Parathyroid adenoma (tissue), 2 donors: ENCODE results near the gene HDAC4.

ENCODE experiments used
- H2AFZ ChIP-seq: fragments of 300-600 bp; sonication (generic); one replicate; pipeline ENCODE4 v1.7.0; 2017; ENCODE audit warnings: antibody characterized with exemption, mild to moderate bottlenecking
- H3K27ac ChIP-seq: fragments of 300-600 bp; sonication (generic); one replicate; pipeline ENCODE4 v1.7.0; 2017
- H3K27me3 ChIP-seq: fragments of 300-600 bp; sonication (generic); one replicate; pipeline ENCODE4 v1.7.0; 2017; ENCODE audit warnings: low read length; ENCODE audit not compliant: control insufficient read depth, insufficient read depth
- H3K36me3 ChIP-seq: fragments of 300-600 bp; sonication (generic); one replicate; pipeline ENCODE4 v1.7.0; 2017; ENCODE audit warnings: low read length; ENCODE audit not compliant: control insufficient read depth, insufficient read depth
- H3K4me1 ChIP-seq: fragments of 300-600 bp; sonication (generic); one replicate; pipeline ENCODE4 v1.7.0; 2017; ENCODE audit warnings: control low read depth
- H3K4me2 ChIP-seq: fragments of 300-600 bp; sonication (generic); one replicate; pipeline ENCODE4 v1.7.0; 2017; ENCODE audit warnings: low read length
- H3K4me3 ChIP-seq: fragments of 300-600 bp; sonication (generic); one replicate; pipeline ENCODE4 v1.7.0; 2017; ENCODE audit warnings: low read depth, low read length
- H3K79me2 ChIP-seq: fragments of 300-600 bp; sonication (generic); one replicate; pipeline ENCODE4 v1.7.0; 2017; ENCODE audit warnings: control low read depth
- H3K9ac ChIP-seq: fragments of 300-600 bp; sonication (generic); one replicate; pipeline ENCODE4 v1.7.0; 2017; ENCODE audit warnings: mild to moderate bottlenecking
- H3K9me3 ChIP-seq: fragments of 300-600 bp; sonication (generic); one replicate; pipeline ENCODE4 v1.7.0; 2017; ENCODE audit warnings: low read length; ENCODE audit not compliant: control insufficient read depth
- TF ChIP-seq, protein P1 (sequence below): fragments of 300-600 bp; sonication (generic); IDR thresholded peaks from one replicate; pipeline ENCODE4 v1.7.0; 2017; ENCODE audit warnings: antibody characterized with exemption, mild to moderate bottlenecking
- donor health status: primary hyperparathyroidism.

The HDAC4 gene

DNA sequence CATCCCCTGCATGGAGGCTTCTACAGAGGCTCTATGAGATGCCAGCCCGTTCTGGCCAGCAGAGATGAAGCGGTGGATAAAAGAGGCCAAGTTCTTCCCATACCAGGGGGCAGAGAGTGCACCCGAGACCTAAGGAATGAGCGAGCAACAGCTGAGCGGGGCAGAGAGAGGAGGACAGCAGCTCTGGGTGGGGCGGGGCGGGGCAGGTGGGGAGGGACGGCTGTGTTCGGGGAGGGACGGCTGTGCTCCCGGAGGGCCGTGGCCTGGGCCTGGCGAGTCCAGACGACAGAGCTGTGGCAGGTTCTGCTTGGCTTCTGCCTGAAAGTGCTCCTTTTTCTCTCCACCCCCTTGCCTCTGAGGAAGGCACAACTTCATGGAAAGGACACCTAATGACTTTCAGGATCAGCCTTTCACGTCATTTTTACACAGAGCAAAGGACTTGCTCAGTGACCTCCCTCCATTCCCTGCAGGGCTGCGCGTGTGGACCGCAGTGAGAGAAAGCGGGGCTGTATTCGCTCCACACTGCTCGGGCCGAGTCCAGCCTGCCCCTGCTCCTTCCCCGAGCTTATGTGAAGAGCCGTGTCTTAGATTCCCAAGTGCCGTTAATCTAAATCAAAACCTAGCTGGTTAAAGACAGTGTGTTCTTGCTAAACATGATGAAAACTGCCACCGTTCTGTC lies 232.9 kb downstream of the HDAC4 start:
- H3K27me3 ChIP-seq: no peaks in the 10 kb centered on the region
- H3K4me3 ChIP-seq: no peak overlapping the region
- H3K9ac ChIP-seq: no peak overlapping the region
- H3K27ac ChIP-seq: no peak overlapping the region
- H2AFZ ChIP-seq: no peak overlapping the region
- TF ChIP-seq, protein P1, sequence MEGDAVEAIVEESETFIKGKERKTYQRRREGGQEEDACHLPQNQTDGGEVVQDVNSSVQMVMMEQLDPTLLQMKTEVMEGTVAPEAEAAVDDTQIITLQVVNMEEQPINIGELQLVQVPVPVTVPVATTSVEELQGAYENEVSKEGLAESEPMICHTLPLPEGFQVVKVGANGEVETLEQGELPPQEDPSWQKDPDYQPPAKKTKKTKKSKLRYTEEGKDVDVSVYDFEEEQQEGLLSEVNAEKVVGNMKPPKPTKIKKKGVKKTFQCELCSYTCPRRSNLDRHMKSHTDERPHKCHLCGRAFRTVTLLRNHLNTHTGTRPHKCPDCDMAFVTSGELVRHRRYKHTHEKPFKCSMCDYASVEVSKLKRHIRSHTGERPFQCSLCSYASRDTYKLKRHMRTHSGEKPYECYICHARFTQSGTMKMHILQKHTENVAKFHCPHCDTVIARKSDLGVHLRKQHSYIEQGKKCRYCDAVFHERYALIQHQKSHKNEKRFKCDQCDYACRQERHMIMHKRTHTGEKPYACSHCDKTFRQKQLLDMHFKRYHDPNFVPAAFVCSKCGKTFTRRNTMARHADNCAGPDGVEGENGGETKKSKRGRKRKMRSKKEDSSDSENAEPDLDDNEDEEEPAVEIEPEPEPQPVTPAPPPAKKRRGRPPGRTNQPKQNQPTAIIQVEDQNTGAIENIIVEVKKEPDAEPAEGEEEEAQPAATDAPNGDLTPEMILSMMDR: no peak
- H3K9me3 ChIP-seq: no peaks in the 10 kb centered on the region
- H3K79me2 ChIP-seq: no peaks in the 10 kb centered on the region
- H3K4me1 ChIP-seq: no peaks in the 10 kb centered on the region
- H3K36me3 ChIP-seq: no peaks in the 10 kb centered on the region
- H3K4me2 ChIP-seq: no peak overlapping the region

DNA sequence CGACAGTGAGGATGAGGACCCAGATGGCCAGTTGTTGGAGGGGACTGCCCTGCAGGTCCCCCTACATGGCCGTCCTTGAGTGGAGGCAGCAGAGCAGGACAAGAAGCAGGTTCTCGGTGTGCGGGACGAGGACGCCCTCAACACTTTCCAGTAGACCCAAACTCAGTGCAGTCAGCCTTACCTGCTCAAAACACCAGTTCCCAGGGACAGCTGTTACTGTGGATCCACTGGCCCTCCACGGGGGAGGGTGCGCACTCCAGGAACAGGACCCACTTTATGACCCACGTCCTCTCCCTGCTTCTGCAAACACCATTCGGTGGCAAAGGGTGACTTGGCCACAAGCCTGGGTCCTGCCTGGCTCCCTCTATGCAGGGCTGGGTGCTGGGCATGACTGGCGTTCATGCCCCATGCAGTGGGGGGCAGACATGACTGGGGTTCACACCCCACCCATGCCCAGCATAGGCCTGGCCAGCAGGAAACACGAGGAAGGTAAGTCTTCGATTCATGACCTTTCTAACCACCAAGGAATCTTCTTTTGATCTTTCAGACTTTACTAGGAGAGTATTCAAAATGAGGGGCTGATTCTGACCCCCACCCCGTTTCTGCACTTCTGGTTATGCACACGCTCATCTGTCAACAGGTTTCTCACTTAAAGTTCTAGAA lies 233.7 kb downstream of the HDAC4 start:
- H3K9ac ChIP-seq: no peak overlapping the region
- H3K4me3 ChIP-seq: no peak overlapping the region
- TF ChIP-seq, protein P1: no peak
- no peaks in the 10 kb centered on the region for H3K79me2 ChIP-seq
- no peak overlapping the region for H2AFZ ChIP-seq
- no peak overlapping the region for H3K4me2 ChIP-seq
- no peaks in the 10 kb centered on the region for H3K4me1 ChIP-seq
- no peaks in the 10 kb centered on the region for H3K36me3 ChIP-seq
- H3K27me3 ChIP-seq: no peaks in the 10 kb centered on the region
- H3K27ac ChIP-seq: no peak overlapping the region
- H3K9me3 ChIP-seq: no peaks in the 10 kb centered on the region

DNA sequence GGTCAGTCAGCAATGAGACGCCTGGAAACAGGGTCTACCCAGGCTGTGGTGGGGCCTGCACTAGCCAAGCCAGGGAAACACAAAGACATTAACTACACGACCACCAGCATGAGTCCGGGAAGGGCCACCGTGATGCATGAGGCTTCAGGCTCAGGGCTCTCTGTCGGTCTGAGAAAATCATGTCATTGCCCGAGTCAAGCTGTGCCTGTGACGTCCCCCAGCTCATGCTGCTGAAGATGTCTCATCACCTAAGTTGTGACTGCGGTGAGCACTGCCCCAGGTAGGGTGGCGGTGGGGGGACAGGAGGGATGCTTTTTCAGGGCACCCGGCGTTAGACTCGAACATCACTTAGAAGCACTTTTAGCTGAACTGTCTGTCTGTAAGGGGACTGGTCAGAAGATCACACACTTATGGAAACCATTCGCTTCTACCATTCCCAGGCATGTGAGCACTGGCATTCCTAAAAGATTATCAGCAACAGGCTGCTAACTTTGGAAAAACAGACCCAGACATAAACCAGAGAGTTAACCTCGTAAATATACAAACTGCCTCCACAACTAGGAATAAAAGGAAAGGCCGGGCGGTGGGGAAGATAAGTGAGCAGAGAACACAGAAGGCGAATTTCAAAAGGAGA lies 234.5 kb downstream of the HDAC4 start:
- Histone ChIP-seq H3K27ac (no peak overlapping the region), H3K4me2 (no peak overlapping the region), H3K36me3 (no peaks in the 10 kb centered on the region), H3K4me1 (no peaks in the 10 kb centered on the region), H3K9ac (no peak overlapping the region), H3K4me3 (no peak overlapping the region), H3K27me3 (no peaks in the 10 kb centered on the region), H2AFZ (no peak overlapping the region), H3K9me3 (no peaks in the 10 kb centered on the region), H3K79me2 (no peaks in the 10 kb centered on the region)
- TF ChIP-seq, protein P1: no peak

DNA sequence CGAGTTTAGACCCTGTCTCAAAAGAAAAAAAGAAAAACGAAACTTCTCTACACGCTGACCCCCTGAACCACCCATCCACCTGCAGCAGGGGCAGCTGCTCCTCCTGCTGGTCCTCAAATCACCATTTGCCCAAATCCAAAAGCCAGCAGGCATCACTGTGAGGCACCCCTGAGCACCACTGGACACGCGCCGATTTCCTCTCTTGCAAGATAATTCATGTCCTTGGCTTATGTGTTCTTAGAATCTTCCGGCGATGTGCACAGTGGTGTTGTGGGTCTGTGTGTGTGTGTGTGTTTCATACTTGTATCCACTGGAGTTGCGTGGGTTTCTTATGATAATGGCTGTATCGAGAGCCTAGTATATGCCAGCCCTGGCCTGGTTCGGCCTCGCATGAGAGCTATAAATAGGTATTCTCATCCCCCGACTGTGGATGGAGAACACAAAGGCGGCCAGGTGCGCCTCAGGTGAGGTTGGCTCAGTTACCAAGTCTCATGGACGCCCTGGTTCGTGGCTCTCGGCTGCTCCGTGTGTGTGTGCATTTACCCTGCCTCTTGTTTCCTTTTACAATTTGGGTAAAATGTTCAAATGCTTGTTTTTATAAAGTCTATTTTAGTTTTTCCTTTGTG lies 235.5 kb downstream of the HDAC4 start:
- Histone ChIP-seq H3K79me2 (no peaks in the 10 kb centered on the region), H3K4me2 (no peak overlapping the region), H3K9me3 (no peaks in the 10 kb centered on the region), H3K36me3 (no peaks in the 10 kb centered on the region), H2AFZ (no peak overlapping the region), H3K27me3 (no peaks in the 10 kb centered on the region), H3K27ac (no peak overlapping the region), H3K4me3 (no peak overlapping the region), H3K4me1 (no peaks in the 10 kb centered on the region), H3K9ac (no peak overlapping the region)
- TF ChIP-seq, protein P1: no peak
